Natural killer cell (primary cell): ENCODE measurements around the gene GRIN2A. TPM values are rescaled to one million over a fixed set of nuclear protein-coding genes. Genes with fewer than 3 reads are reported as not detected.

Experiments used
- ATAC-seq, 3 donors: fragments of 150-1000 bp in 2 of 3; fragments of 200-7000 bp in 1 of 3; cut with Tn5 transposase; 1 replicate in 1 of 3; 2 replicates in 2 of 3; pipeline ENCODE4 v1.10.0; 2021; ENCODE audit warnings: mild to moderate bottlenecking in 2 of 3, moderate library complexity in 2 of 3
- DNase-seq, 2 donors: peaks; one replicate each; pipeline versions ENCODE4 v3.0.0 to v3.0.0-alpha.2; 2013 to 2021; ENCODE audit warnings: mixed read lengths in 1 of 2
- H3K27ac ChIP-seq: one replicate; pipeline ENCODE4 v1.5.1; 2013; ENCODE audit warnings: mild to moderate bottlenecking, low read length
- H3K27me3 ChIP-seq: one replicate; pipeline ENCODE4 v1.6.1; 2013; ENCODE audit warnings: low read length; ENCODE audit not compliant: control insufficient read depth, insufficient read depth
- H3K36me3 ChIP-seq: one replicate; pipeline ENCODE4 v1.6.1; 2013; ENCODE audit warnings: low read length; ENCODE audit not compliant: control insufficient read depth, insufficient read depth
- H3K4me1 ChIP-seq: one replicate; pipeline ENCODE4 v1.6.1; 2013; ENCODE audit warnings: low read length; ENCODE audit not compliant: control insufficient read depth, insufficient read depth
- H3K4me3 ChIP-seq: one replicate; pipeline ENCODE4 v1.5.1; 2013; ENCODE audit warnings: low read length
- H3K9me3 ChIP-seq: one replicate; pipeline ENCODE4 v1.6.1; 2013; ENCODE audit warnings: low read length; ENCODE audit not compliant: control insufficient read depth, insufficient read depth
- H3K27ac Mint-ChIP-seq, 2 donors: one replicate each; pipeline ENCODE4 v1.8.0; 2022; ENCODE audit warnings: mild to moderate bottlenecking in 2 of 2, mixed read lengths in 2 of 2, moderate library complexity in 1 of 2
- H3K27me3 Mint-ChIP-seq, 2 donors: one replicate each; pipeline ENCODE4 v1.8.0; 2022; ENCODE audit warnings: low read depth in 2 of 2, mixed read lengths in 2 of 2
- H3K36me3 Mint-ChIP-seq: one replicate; pipeline ENCODE4 v1.8.0; 2022; ENCODE audit warnings: mixed read lengths
- H3K4me1 Mint-ChIP-seq, 2 donors: one replicate each; pipeline ENCODE4 v1.8.0; 2022; ENCODE audit warnings: mixed read lengths in 2 of 2
- H3K4me3 Mint-ChIP-seq: one replicate; pipeline ENCODE4 v1.8.0; 2022; ENCODE audit warnings: mild to moderate bottlenecking, moderate library complexity, mixed read lengths
- H3K9me3 Mint-ChIP-seq, 2 donors: one replicate each; pipeline ENCODE4 v1.8.0; 2022; ENCODE audit warnings: mixed read lengths in 2 of 2
- WGBS: methylation state at CpG from one replicate; pipeline ENCODE4 v1.1.7; 2013; ENCODE audit warnings: missing lambda C conversion rate; ENCODE audit not compliant: insufficient coverage; 5-methylcytosine and 5-hydroxymethylcytosine counted together
- intact Hi-C: fragments of 100-400 bp; cut with micrococcal nuclease; formaldehyde crosslinking; loops from one replicate; pipeline ENCODE4 v1.14.2; 2022
- total RNA-seq, 4 donors: library from RNA; stranded (reverse); fragments of 120-200 nt in 1 of 4; gene quantifications; one replicate each; pipeline versions ENCODE4 v1.2.3 to v1.2.4, GENCODE V29; 2013 to 2022
- TF ChIP-seq, protein P1 (sequence below): fragments of 200-600 bp; IDR thresholded peaks from one replicate; pipeline ENCODE4 v1.8.0; 2022; ENCODE audit warnings: antibody characterized with exemption

The GRIN2A gene
- total RNA-seq, 3 donors from 2014 or later (not counting 1 experiment from before 2014, with no cell fraction given), result not detected

DNA sequence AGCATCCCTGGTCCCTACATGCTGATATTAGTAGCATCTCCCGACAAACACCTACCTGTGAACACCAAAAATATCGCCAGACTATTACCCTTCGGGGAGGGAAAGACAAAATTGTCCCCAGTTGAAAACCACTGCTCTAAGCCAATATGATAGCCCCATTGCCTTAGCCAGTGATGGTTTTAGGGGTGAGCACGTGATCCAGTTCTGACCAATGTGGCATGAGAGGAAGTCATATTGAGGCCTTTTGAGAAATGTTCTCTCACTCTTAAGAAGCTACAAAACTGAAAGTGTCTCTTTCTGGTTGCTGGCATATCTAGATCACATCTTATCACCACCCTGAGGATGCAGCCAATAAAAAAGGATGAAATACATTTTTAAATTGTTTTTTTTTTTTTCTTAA lies 136.3 kb downstream of the GRIN2A start:
- H3K27me3 ChIP-seq, result no peaks in the 10 kb centered on the region
- Mint-ChIP-seq H3K4me1 (no peaks in the 10 kb centered on the region), H3K27me3 (peaks cover 0 to 10% of the 10 kb centered on the region in 2 donors), H3K4me3 (no peak overlapping the region), H3K9me3 (no peaks in the 10 kb centered on the region), H3K27ac (no peak overlapping the region), H3K36me3 (no peaks in the 10 kb centered on the region)
- WGBS, result 89% methylated on average over 3 of the region's 4 CpGs
- H3K4me1 ChIP-seq, result no peaks in the 10 kb centered on the region
- no peaks in the 10 kb centered on the region for H3K9me3 ChIP-seq
- H3K36me3 ChIP-seq, result no peaks in the 10 kb centered on the region
- intact Hi-C loops, result no loop called here
- ATAC-seq (no peak), DNase-seq (no peak)
- H3K27ac ChIP-seq, result no peak overlapping the region
- H3K4me3 ChIP-seq, result no peak overlapping the region
- TF ChIP-seq, protein P1, sequence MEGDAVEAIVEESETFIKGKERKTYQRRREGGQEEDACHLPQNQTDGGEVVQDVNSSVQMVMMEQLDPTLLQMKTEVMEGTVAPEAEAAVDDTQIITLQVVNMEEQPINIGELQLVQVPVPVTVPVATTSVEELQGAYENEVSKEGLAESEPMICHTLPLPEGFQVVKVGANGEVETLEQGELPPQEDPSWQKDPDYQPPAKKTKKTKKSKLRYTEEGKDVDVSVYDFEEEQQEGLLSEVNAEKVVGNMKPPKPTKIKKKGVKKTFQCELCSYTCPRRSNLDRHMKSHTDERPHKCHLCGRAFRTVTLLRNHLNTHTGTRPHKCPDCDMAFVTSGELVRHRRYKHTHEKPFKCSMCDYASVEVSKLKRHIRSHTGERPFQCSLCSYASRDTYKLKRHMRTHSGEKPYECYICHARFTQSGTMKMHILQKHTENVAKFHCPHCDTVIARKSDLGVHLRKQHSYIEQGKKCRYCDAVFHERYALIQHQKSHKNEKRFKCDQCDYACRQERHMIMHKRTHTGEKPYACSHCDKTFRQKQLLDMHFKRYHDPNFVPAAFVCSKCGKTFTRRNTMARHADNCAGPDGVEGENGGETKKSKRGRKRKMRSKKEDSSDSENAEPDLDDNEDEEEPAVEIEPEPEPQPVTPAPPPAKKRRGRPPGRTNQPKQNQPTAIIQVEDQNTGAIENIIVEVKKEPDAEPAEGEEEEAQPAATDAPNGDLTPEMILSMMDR, result no peak

DNA sequence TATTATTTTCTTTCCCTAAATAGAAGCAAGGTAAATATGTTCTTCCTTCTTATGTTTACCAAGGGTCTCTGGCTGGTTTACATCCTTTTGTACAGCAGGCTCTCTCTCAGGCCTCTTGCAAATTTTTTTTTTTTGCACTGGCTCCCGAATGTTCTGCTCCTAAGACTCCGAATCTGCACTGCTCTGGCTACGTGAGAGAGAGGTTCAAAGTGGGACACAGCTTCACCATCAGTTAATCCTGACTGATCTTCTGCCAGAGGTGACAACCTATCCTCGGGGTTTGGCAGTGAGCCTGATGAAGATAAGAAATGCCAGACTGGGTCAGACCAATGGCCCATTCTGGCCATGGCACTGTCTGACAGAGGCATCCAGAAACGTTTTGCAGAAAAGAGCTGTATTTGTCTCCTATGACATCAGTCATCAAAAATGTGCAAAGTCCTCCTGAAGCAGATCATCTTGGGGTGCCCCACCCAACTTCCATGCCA lies 136.9 kb downstream of the GRIN2A start:
- no peak overlapping the region for H3K27ac Mint-ChIP-seq
- H3K4me1 ChIP-seq, result no peaks in the 10 kb centered on the region
- no peaks in the 10 kb centered on the region for H3K36me3 ChIP-seq
- intact Hi-C loops, result no loop called here
- no peaks in the 10 kb centered on the region for H3K9me3 ChIP-seq
- no peaks in the 10 kb centered on the region for H3K9me3 Mint-ChIP-seq
- peaks cover 0 to 10% of the 10 kb centered on the region in 2 donors for H3K27me3 Mint-ChIP-seq
- no peaks in the 10 kb centered on the region for H3K36me3 Mint-ChIP-seq
- no peak overlapping the region for H3K27ac ChIP-seq
- H3K27me3 ChIP-seq, result no peaks in the 10 kb centered on the region
- ATAC-seq (no peak), DNase-seq (no peak)
- WGBS, result 33% methylated on average over 5 of the region's 5 CpGs
- no peak overlapping the region for H3K4me3 Mint-ChIP-seq
- no peak overlapping the region for H3K4me3 ChIP-seq
- TF ChIP-seq, protein P1, result no peak
- no peaks in the 10 kb centered on the region for H3K4me1 Mint-ChIP-seq

DNA sequence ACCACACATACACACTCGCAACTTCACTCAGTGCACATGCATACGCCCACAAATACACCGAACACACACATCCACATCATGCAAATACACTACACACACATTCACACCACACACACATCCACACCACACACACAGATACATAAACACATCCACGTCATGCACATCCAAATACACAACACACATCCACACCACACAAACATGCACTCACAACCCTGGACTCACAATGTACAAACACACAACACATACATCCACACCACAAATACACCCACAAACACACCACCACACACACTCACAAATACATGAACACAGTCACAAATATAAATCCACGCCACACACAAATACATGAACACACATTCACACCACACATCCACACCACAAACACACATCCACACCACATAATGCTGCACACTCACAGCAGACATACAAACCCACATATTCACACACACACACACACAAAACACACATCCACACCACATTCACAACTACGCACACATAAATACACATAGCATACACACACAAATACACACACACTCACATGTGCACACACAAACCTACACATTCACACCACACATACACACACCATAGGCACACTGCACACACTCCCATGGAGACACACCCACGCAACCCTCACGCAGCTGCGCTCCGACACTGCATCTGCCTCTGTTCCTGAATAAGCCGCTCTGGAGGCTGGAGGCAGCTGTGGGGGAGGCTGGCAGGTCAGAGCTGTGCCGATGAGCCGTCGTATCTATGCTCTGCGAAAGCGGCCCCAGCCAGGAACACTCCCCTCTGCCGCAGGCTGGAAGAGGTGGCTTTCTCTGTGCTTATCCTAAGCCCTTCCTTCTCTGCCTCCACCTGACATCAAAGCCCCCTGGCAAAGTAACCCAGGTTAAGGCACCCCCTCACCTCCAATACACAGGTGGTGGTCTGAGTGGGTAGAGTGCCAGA lies 141.8 kb downstream of the GRIN2A start:
- Mint-ChIP-seq H3K27me3 (peaks cover 0 to 5% of the 10 kb centered on the region in 2 donors), H3K9me3 (no peaks in the 10 kb centered on the region), H3K27ac (no peak overlapping the region), H3K4me3 (no peak overlapping the region), H3K4me1 (no peaks in the 10 kb centered on the region), H3K36me3 (no peaks in the 10 kb centered on the region)
- DNase-seq (no peak), ATAC-seq (no peak)
- WGBS, result 75% methylated on average over 17 of the region's 17 CpGs
- no peaks in the 10 kb centered on the region for H3K36me3 ChIP-seq
- no peaks in the 10 kb centered on the region for H3K4me1 ChIP-seq
- TF ChIP-seq, protein P1, result no peak
- no peaks in the 10 kb centered on the region for H3K27me3 ChIP-seq
- no peak overlapping the region for H3K4me3 ChIP-seq
- no peaks in the 10 kb centered on the region for H3K9me3 ChIP-seq
- H3K27ac ChIP-seq, result no peak overlapping the region
- intact Hi-C loops, result no loop called here
